Endodermal cell (in vitro differentiated cells): ENCODE results near the gene ADCY10. TPM values are rescaled to one million over a fixed set of nuclear protein-coding genes. Genes with fewer than 3 reads are reported as not detected.

ENCODE experiments used
- DNase-seq: peaks from one replicate; pipeline ENCODE4 v3.0.0-alpha.2; 2017
- H3K27ac ChIP-seq: 2 replicates; pipeline ENCODE4 v1.5.1; 2013; ENCODE audit warnings: mild to moderate bottlenecking, low read depth, low read length, moderate library complexity
- H3K27me3 ChIP-seq: 2 replicates; pipeline ENCODE4 v1.6.1; 2013; ENCODE audit warnings: mild to moderate bottlenecking, low read length, moderate library complexity; ENCODE audit not compliant: insufficient read depth, control insufficient read depth, poor library complexity, severe bottlenecking
- H3K36me3 ChIP-seq: 2 replicates; pipeline ENCODE4 v1.7.0; 2013; ENCODE audit warnings: mild to moderate bottlenecking, low read length, moderate library complexity; ENCODE audit not compliant: control insufficient read depth, insufficient read depth
- H3K4me1 ChIP-seq: one replicate; pipeline ENCODE4 v1.7.0; 2013; ENCODE audit warnings: low read length; ENCODE audit not compliant: control insufficient read depth, insufficient read depth
- H3K4me3 ChIP-seq: 2 replicates; pipeline ENCODE4 v1.5.1; 2013; ENCODE audit warnings: mild to moderate bottlenecking, low read length, moderate library complexity
- H3K9ac ChIP-seq: 2 replicates; pipeline ENCODE4 v1.6.1; 2013; ENCODE audit warnings: mild to moderate bottlenecking, low read length, moderate library complexity; ENCODE audit not compliant: poor library complexity, severe bottlenecking; ENCODE audit errors: extremely low read depth
- H3K9me3 ChIP-seq: 2 replicates; pipeline ENCODE4 v1.6.1; 2013; ENCODE audit warnings: mild to moderate bottlenecking, low read length, moderate library complexity; ENCODE audit not compliant: control insufficient read depth
- H3K27ac Mint-ChIP-seq: 2 replicates; pipeline ENCODE4 v1.8.0; 2020; ENCODE audit warnings: mixed read lengths
- H3K27me3 Mint-ChIP-seq: 2 replicates; pipeline ENCODE4 v1.8.0; 2021; ENCODE audit warnings: mild to moderate bottlenecking, mixed read lengths; ENCODE audit not compliant: insufficient read depth
- H3K36me3 Mint-ChIP-seq: 2 replicates; pipeline ENCODE4 v1.8.0; 2020; ENCODE audit warnings: low read depth, mixed read lengths
- H3K4me1 Mint-ChIP-seq: 2 replicates; pipeline ENCODE4 v1.8.0; 2020; ENCODE audit warnings: mixed read lengths
- H3K4me3 Mint-ChIP-seq: 2 replicates; pipeline ENCODE4 v1.8.0; 2020; ENCODE audit warnings: mild to moderate bottlenecking, moderate library complexity, mixed read lengths
- H3K9me3 Mint-ChIP-seq: 2 replicates; pipeline ENCODE4 v1.8.0; 2020; ENCODE audit warnings: mild to moderate bottlenecking, mixed read lengths
- CTCF ChIP-seq: fragments of 200-600 bp; sonication (generic); conservative IDR thresholded peaks from 2 replicates; pipeline ENCODE4 v1.5.0; 2021; ENCODE audit warnings: antibody characterized with exemption, mild to moderate bottlenecking
- WGBS, 2 experiments: methylation state at CpG; one replicate each; pipeline versions ENCODE4 v1.1.5 to v1.1.7; 2013; ENCODE audit warnings: missing lambda C conversion rate in 2 of 2, mixed read lengths in 1 of 2; ENCODE audit not compliant: insufficient coverage in 1 of 2, insufficient read length in 1 of 2; 5-methylcytosine and 5-hydroxymethylcytosine counted together
- total RNA-seq, 2 donors: library from RNA; stranded (reverse); fragmentation: NEBNext Ultra II Directional in 1 of 2; extraction: Animal tissue kit (Norgen Biotek cat#: 25700) in 1 of 2; gene quantifications; 2 replicates in 1 of 2; 3 replicates in 1 of 2; pipeline ENCODE4 v1.2.1, GENCODE V29; 2021

The ADCY10 gene
- total RNA-seq, 2 donors from 2014 or later, result 0.13 TPM; not detected in 1

- no peaks in the 10 kb centered on the region for H3K27me3 ChIP-seq
- peaks cover 8% of the 10 kb centered on the region for H3K9me3 ChIP-seq
- no peak for TF ChIP-seq CTCF
- H3K9me3 Mint-ChIP-seq, result peaks cover 6% of the 10 kb centered on the region
- no peak overlapping the region for H3K4me3 ChIP-seq
- peaks cover 34% of the 10 kb centered on the region for H3K4me1 Mint-ChIP-seq
- no peak overlapping the region for H3K27ac ChIP-seq
- H3K27ac Mint-ChIP-seq, result no peak overlapping the region
- H3K9ac ChIP-seq, result no peak overlapping the region
- peaks cover 38% of the 10 kb centered on the region for H3K36me3 ChIP-seq
- H3K27me3 Mint-ChIP-seq, result peaks cover 4% of the 10 kb centered on the region
- H3K4me1 ChIP-seq, result no peaks in the 10 kb centered on the region
- peaks cover 53% of the 10 kb centered on the region for H3K36me3 Mint-ChIP-seq
- no peak for DNase-seq
- H3K4me3 Mint-ChIP-seq, result no peak overlapping the region
Measured at GRCh38 chr1:167767761-167768160, 146.2 kb downstream of the ADCY10 start.

- H3K9ac ChIP-seq, result no peak overlapping the region
- Mint-ChIP-seq H3K36me3 (peaks cover 41% of the 10 kb centered on the region), H3K4me1 (peaks cover 38% of the 10 kb centered on the region), H3K9me3 (peaks cover 3% of the 10 kb centered on the region), H3K4me3 (no peak overlapping the region), H3K27ac (no peak overlapping the region), H3K27me3 (peaks cover 4% of the 10 kb centered on the region)
- TF ChIP-seq CTCF, result no peak
- peaks cover 25% of the 10 kb centered on the region for H3K36me3 ChIP-seq
- H3K27me3 ChIP-seq, result no peaks in the 10 kb centered on the region
- DNase-seq, result no peak
- H3K27ac ChIP-seq, result no peak overlapping the region
- no peaks in the 10 kb centered on the region for H3K9me3 ChIP-seq
- WGBS, 2 experiments, result 96 to 100% methylated on average over 2 of the region's 2 CpGs
- H3K4me3 ChIP-seq, result no peak overlapping the region
- no peaks in the 10 kb centered on the region for H3K4me1 ChIP-seq
Measured at GRCh38 chr1:167766538-167766937, 147.4 kb downstream of the ADCY10 start.

- Mint-ChIP-seq H3K4me1 (peaks cover 39% of the 10 kb centered on the region), H3K27me3 (peaks cover 4% of the 10 kb centered on the region), H3K36me3 (peaks cover 33% of the 10 kb centered on the region), H3K4me3 (no peak overlapping the region), H3K27ac (no peak overlapping the region), H3K9me3 (no peaks in the 10 kb centered on the region)
- TF ChIP-seq CTCF, result no peak
- Histone ChIP-seq H3K27me3 (no peaks in the 10 kb centered on the region), H3K4me3 (no peak overlapping the region), H3K36me3 (peaks cover 25% of the 10 kb centered on the region), H3K9ac (no peak overlapping the region), H3K9me3 (no peaks in the 10 kb centered on the region), H3K4me1 (no peaks in the 10 kb centered on the region), H3K27ac (no peak overlapping the region)
- DNase-seq, result no peak
- 90 to 94% methylated on average over 4 to 6 of the region's 6 CpGs for WGBS, 2 experiments
Measured at GRCh38 chr1:167765496-167765895, 148.4 kb downstream of the ADCY10 start.
